NCI-H2107 (cell line): ENCODE measurements around the gene PLXNA2.

Experiments used
- DNase-seq: peaks from one replicate; lab custom pipeline; 2025; lab: John Stamatoyannopoulos, UW

The PLXNA2 gene

GRCh38 chr1:208264469-208265121 lies 20.4 kb upstream of the PLXNA2 start:
- DNase-seq, result no peak

- no peak for DNase-seq
These were observed 17.7 kb upstream of the PLXNA2 start for GRCh38 chr1:208261874-208262273.

GRCh38 chr1:208258277-208258676 lies 14.1 kb upstream of the PLXNA2 start:
- DNase-seq, result no peak

- no peak for DNase-seq
These were observed 13.2 kb upstream of the PLXNA2 start for GRCh38 chr1:208257351-208257750.

GRCh38 chr1:208256556-208256955 lies 12.4 kb upstream of the PLXNA2 start:
- DNase-seq, result no peak

GRCh38 chr1:208256091-208256490 lies 11.9 kb upstream of the PLXNA2 start:
- no peak for DNase-seq

- no peak for DNase-seq
These were observed 10.7 kb upstream of the PLXNA2 start for GRCh38 chr1:208254862-208255261.

- DNase-seq, result no peak
These were observed 10.2 kb upstream of the PLXNA2 start for GRCh38 chr1:208254376-208254775.

- DNase-seq, result no peak
These were observed 8.8 kb upstream of the PLXNA2 start for GRCh38 chr1:208252836-208253576.

- DNase-seq, result no peak
These were observed 8.0 kb upstream of the PLXNA2 start for GRCh38 chr1:208251911-208252835.

- no peak for DNase-seq
These were observed 6.8 kb upstream of the PLXNA2 start for GRCh38 chr1:208251015-208251414.

GRCh38 chr1:208250613-208251012 lies 6.4 kb upstream of the PLXNA2 start:
- no peak for DNase-seq

GRCh38 chr1:208248991-208249696 lies 5.0 kb upstream of the PLXNA2 start:
- no peak for DNase-seq

GRCh38 chr1:208248307-208248801 lies 4.2 kb upstream of the PLXNA2 start:
- DNase-seq, result no peak

GRCh38 chr1:208247696-208248095 lies 3.5 kb upstream of the PLXNA2 start:
- DNase-seq, result no peak

- peak; percentile 80 for DNase-seq
These were observed 1.1 kb upstream of the PLXNA2 start for GRCh38 chr1:208245185-208245705.

GRCh38 chr1:208243527-208243966 lies 637 bp downstream of the PLXNA2 start:
- DNase-seq, result no peak

- peak; percentile 48 for DNase-seq
These were observed 1.1 kb downstream of the PLXNA2 start for GRCh38 chr1:208242941-208243526.

GRCh38 chr1:208242146-208242545 lies 2.0 kb downstream of the PLXNA2 start:
- DNase-seq, result no peak

GRCh38 chr1:208241512-208241911 lies 2.7 kb downstream of the PLXNA2 start:
- no peak for DNase-seq
